HG03025 (cell line): Measurements from ENCODE around the gene COL25A1.

Source experiments
- ATAC-seq: cut with Tn5 transposase; IDR thresholded peaks from one replicate; pipeline ENCODE4 v1.9.1; 2021; ENCODE audit warnings: mild to moderate bottlenecking, moderate library complexity; ENCODE audit not compliant: unreplicated experiment, low FRiP score

The COL25A1 gene

GRCh38 chr4:109294006-109294405 is 8.5 kb downstream of the COL25A1 start:
- ATAC-seq = peak; percentile 86

- no peak for ATAC-seq
Observed at GRCh38 chr4:109291707-109292238, 10.7 kb downstream of the COL25A1 start.

GRCh38 chr4:109290918-109291317 is 11.5 kb downstream of the COL25A1 start:
- no peak for ATAC-seq

GRCh38 chr4:109278594-109279031 is 23.8 kb downstream of the COL25A1 start:
- ATAC-seq = peak; percentile 63

GRCh38 chr4:109276482-109277095 is 25.9 kb downstream of the COL25A1 start:
- ATAC-seq = peak; percentile 71

- ATAC-seq = no peak
Observed at GRCh38 chr4:109275066-109275745, 27.3 kb downstream of the COL25A1 start.

- ATAC-seq = no peak
Observed at GRCh38 chr4:109266891-109267290, 35.6 kb downstream of the COL25A1 start.

GRCh38 chr4:109266236-109266635 is 36.2 kb downstream of the COL25A1 start:
- ATAC-seq = no peak

GRCh38 chr4:109263721-109264120 is 38.7 kb downstream of the COL25A1 start:
- ATAC-seq = no peak

GRCh38 chr4:109256818-109257217 is 45.6 kb downstream of the COL25A1 start:
- no peak for ATAC-seq

GRCh38 chr4:109254845-109255244 is 47.6 kb downstream of the COL25A1 start:
- no peak for ATAC-seq

GRCh38 chr4:109251396-109251795 is 51.1 kb downstream of the COL25A1 start:
- no peak for ATAC-seq

- no peak for ATAC-seq
Observed at GRCh38 chr4:109248322-109248900, 54.0 kb downstream of the COL25A1 start.

GRCh38 chr4:109243871-109244270 is 58.6 kb downstream of the COL25A1 start:
- ATAC-seq = no peak

- ATAC-seq = no peak
Observed at GRCh38 chr4:109238746-109239145, 63.7 kb downstream of the COL25A1 start.

GRCh38 chr4:109235683-109236082 is 66.8 kb downstream of the COL25A1 start:
- no peak for ATAC-seq

GRCh38 chr4:109234596-109234995 is 67.9 kb downstream of the COL25A1 start:
- no peak for ATAC-seq

- ATAC-seq = no peak
Observed at GRCh38 chr4:109233570-109233969, 68.9 kb downstream of the COL25A1 start.

- ATAC-seq = no peak
Observed at GRCh38 chr4:109232681-109233080, 69.8 kb downstream of the COL25A1 start.

GRCh38 chr4:109231331-109231730 is 71.1 kb downstream of the COL25A1 start:
- ATAC-seq = no peak

GRCh38 chr4:109229028-109229427 is 73.4 kb downstream of the COL25A1 start:
- no peak for ATAC-seq

- ATAC-seq = no peak
Observed at GRCh38 chr4:109218288-109218687, 84.2 kb downstream of the COL25A1 start.
